GM18909 (cell line): ENCODE data around the gene CXorf66.
"Not testable (repeated sequence)": the region's sequence is repeated elsewhere in the genome, so short reads cannot be mapped to it uniquely, and the experiment has no call there.

Experiments used
- ATAC-seq: cut with Tn5 transposase; IDR thresholded peaks from one replicate; pipeline ENCODE4 v1.9.1; 2021; ENCODE audit warnings: mild to moderate bottlenecking; ENCODE audit not compliant: unreplicated experiment, poor library complexity

Gene CXorf66

GRCh38 chrX:139965421-139965820 is at the start of gene CXorf66:
TSS of gene CXorf66 (minus strand) at chrX:139965521. CDS start at chrX:139965496, 25 bp downstream.
- no peak for ATAC-seq

GRCh38 chrX:139982856-139983255 is 17.5 kb upstream of the CXorf66 start:
- ATAC-seq, result no peak

GRCh38 chrX:139974471-139974870 is 9.2 kb upstream of the CXorf66 start:
- ATAC-seq, result no peak

GRCh38 chrX:139972629-139973624 is 7.6 kb upstream of the CXorf66 start:
- ATAC-seq, result no peak

- ATAC-seq, result no peak
Measured at GRCh38 chrX:139972113-139972512, 6.8 kb upstream of the CXorf66 start.

GRCh38 chrX:139971394-139971749 is 6.1 kb upstream of the CXorf66 start:
- no peak for ATAC-seq

- ATAC-seq, result no peak
Measured at GRCh38 chrX:139969286-139969685, 4.0 kb upstream of the CXorf66 start.

- no peak for ATAC-seq
Measured at GRCh38 chrX:139967750-139968149, 2.4 kb upstream of the CXorf66 start.

GRCh38 chrX:139967300-139967699 is 2.0 kb upstream of the CXorf66 start:
- no peak for ATAC-seq

GRCh38 chrX:139966159-139966558 is 838 bp upstream of the CXorf66 start:
- not testable (repeated sequence) for ATAC-seq

- not testable (repeated sequence) for ATAC-seq
Measured at GRCh38 chrX:139961091-139961490, 4.2 kb downstream of the CXorf66 start.

GRCh38 chrX:139949703-139950102 is 15.6 kb downstream of the CXorf66 start:
- no peak for ATAC-seq

- no peak for ATAC-seq
Measured at GRCh38 chrX:139945075-139945474, 20.2 kb downstream of the CXorf66 start.

- no peak for ATAC-seq
Measured at GRCh38 chrX:139936259-139936658, 29.1 kb downstream of the CXorf66 start.

- ATAC-seq, result no peak
Measured at GRCh38 chrX:139933904-139934303, 31.4 kb downstream of the CXorf66 start.

GRCh38 chrX:139932901-139933796 is 32.2 kb downstream of the CXorf66 start, which contains the start of gene ATP11C:
TSS of gene ATP11C (minus strand) at chrX:139933053. CDS start at chrX:139932042, 1,011 bp downstream.
- ATAC-seq, result peak; percentile 75

GRCh38 chrX:139932073-139932900 is 33.0 kb downstream of the CXorf66 start:
- peak; percentile 49 for ATAC-seq

- no peak for ATAC-seq
Measured at GRCh38 chrX:139931646-139932072, 33.7 kb downstream of the CXorf66 start.

- ATAC-seq, result no peak
Measured at GRCh38 chrX:139930916-139931645, 34.2 kb downstream of the CXorf66 start.
